Measurements from ENCODE around the gene RAB39B.

The RAB39B gene

DNA sequence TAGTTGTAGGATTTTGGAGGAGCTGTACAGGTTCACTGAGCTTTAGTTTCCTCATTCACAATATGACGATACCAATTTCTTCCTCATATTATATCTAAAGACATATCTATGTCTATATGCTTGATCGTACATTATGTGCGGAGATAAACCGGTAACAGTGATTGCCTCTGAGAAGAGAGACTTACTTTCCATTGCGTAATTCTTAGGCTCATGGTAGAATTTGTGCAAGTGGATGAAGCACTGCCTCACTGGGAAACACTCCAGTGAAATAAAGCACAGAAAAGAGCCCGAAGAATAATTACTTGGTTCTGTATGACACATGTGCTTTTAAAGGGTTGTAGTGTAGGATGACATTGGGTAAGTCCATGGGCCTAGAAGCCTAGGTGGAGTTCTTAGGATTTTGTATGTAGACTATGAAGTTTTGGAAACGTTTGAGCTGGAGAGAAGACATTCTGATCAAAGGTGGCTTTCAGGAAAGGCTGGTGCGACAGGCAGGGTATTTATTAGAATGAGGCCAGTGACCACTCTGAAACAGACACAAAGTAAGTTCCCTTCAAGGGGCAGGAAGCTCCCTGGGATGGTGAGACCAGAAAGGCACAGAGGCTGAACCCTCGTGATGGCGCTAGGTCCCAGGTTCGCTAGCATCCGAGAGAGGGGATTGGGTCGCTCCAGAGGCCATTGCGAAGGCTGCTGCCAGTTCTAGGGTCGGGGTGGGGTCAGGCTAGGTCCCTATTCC is 48.7 kb downstream of the RAB39B start:
- DNase-seq (ENCODE audit: low read depth in 2 of 2) = no peak

DNA sequence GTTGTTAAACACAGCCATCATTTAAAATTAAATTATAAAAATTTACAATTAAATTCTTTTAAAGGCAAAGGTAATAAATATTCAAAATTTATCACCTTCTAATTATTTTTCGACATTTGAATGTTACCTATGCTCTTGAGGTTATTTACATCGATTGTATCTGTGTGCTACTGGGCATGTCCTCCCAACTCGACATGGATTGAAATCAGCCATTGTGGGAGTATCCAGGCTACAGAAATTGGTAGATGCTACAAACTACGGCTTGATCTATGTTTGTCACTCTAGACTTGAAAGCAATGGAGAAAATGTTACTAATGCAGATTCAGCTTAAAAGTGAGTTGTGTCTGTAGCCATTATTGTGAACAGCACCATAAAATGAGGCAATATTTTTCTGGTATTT is 50.6 kb downstream of the RAB39B start:
- no peak for DNase-seq (ENCODE audit: low read depth in 2 of 2)

- no peak for DNase-seq (ENCODE audit: low read depth in 2 of 2)
Measured at GRCh38 chrX:155211208-155211607, 53.1 kb downstream of the RAB39B start.
